GM12878 (cell line): ENCODE results near the gene ATF3. TPM values are rescaled to one million over a fixed set of nuclear protein-coding genes. Genes with fewer than 3 reads are reported as not detected.

Source experiments
- ATAC-seq: fragments of 200-7000 bp; cut with Tn5 transposase; 3 replicates; pipeline ENCODE4 v1.9.1; 2020; ENCODE audit warnings: mild to moderate bottlenecking, moderate library complexity
- BruUV-seq: library from RNA; stranded (reverse); fragments of 400-500 nt; replicated peaks from 2 replicates; lab custom pipeline; 2021; lab: Mats Ljungman, UMichigan
- CTCF ChIA-PET: fragments of 300-600 bp; sonication (Branson Sonifier 250); formaldehyde crosslinking; extraction: SDS; loops from one replicate; lab custom pipeline; 2021; ENCODE audit warnings: inconsistent platforms; lab: Yijun Ruan, JAX
- POLR2A ChIA-PET: fragments of 350-600 bp; formaldehyde crosslinking; extraction: SDS; loops from one replicate; lab custom pipeline; 2021; ENCODE audit warnings: inconsistent platforms; lab: Charles Lee
- RAD21 ChIA-PET: fragments of 300-600 bp; sonication (Branson Sonifier 250); formaldehyde crosslinking; loops from one replicate; lab custom pipeline; 2023; ENCODE audit warnings: antibody characterized with exemption; ENCODE audit not compliant: unreplicated experiment; lab: Charles Lee
- SMC1A ChIA-PET: fragments of 300-600 bp; sonication (Branson Sonifier 250); formaldehyde crosslinking; loops from one replicate; lab custom pipeline; 2023; ENCODE audit not compliant: unreplicated experiment, uncharacterized antibody; lab: Charles Lee
- DNase-seq: peaks from one replicate; pipeline ENCODE4 v3.0.0-alpha.2; 2011; ENCODE audit warnings: low read depth, low spot score
- FAIRE-seq: peaks from 3 replicates; lab custom pipeline; 2011; peaks lifted over from hg19 to GRCh38; lab: Jason Lieb, UNC
- H2AFZ ChIP-seq: 2 replicates; pipeline ENCODE4 v1.6.0; 2011; ENCODE audit warnings: low read depth, low read length, control low read depth; ENCODE audit not compliant: control insufficient read depth
- H3K27ac ChIP-seq: 2 replicates; pipeline ENCODE4 v1.5.1; 2011; ENCODE audit warnings: control low read depth; ENCODE audit not compliant: control insufficient read depth, insufficient read depth
- H3K27me3 ChIP-seq, 2 experiments: replicated peaks in 1 of 2; 2 replicates each; pipeline versions ENCODE4 v1.6.0 to v1.6.1; 2011; ENCODE audit warnings: low read length in 1 of 2; ENCODE audit not compliant: control insufficient read depth in 2 of 2, insufficient read depth in 2 of 2
- H3K36me3 ChIP-seq, 2 experiments: 2 replicates each; pipeline ENCODE4 v1.5.1; 2011; ENCODE audit warnings: low read length in 1 of 2; ENCODE audit not compliant: control insufficient read depth in 2 of 2, insufficient read depth in 2 of 2
- H3K4me1 ChIP-seq: 2 replicates; pipeline ENCODE4 v1.6.1; 2011; ENCODE audit warnings: mild to moderate bottlenecking, low read length, moderate library complexity, mixed read lengths; ENCODE audit not compliant: control insufficient read depth, insufficient read depth
- H3K4me2 ChIP-seq: 2 replicates; pipeline ENCODE4 v1.6.0; 2011; ENCODE audit warnings: control low read depth; ENCODE audit not compliant: control insufficient read depth, insufficient read depth
- H3K4me3 ChIP-seq: fragments of 200-600 bp; sonication (generic); 2 replicates; pipeline ENCODE4 v1.5.1; 2016
- H3K79me2 ChIP-seq: 2 replicates; pipeline ENCODE4 v1.6.0; 2011; ENCODE audit warnings: low read length; ENCODE audit not compliant: control insufficient read depth, insufficient read depth
- H3K9ac ChIP-seq: 2 replicates; pipeline ENCODE4 v1.8.0; 2011; ENCODE audit warnings: low read length, control low read depth, mixed read lengths; ENCODE audit not compliant: control insufficient read depth, insufficient read depth
- H3K9me3 ChIP-seq: replicated peaks from 3 replicates; pipeline ENCODE4 v1.5.1; 2011; ENCODE audit warnings: mild to moderate bottlenecking, low read length; ENCODE audit not compliant: control insufficient read depth, insufficient read depth
- H4K20me1 ChIP-seq: 2 replicates; pipeline ENCODE4 v1.6.0; 2011; ENCODE audit not compliant: control insufficient read depth, insufficient read depth
- CEBPB ChIP-seq, 2 experiments: fragments of 150-350 bp in 1 of 2; IDR thresholded peaks; 2 replicates each; pipeline ENCODE4 v1.6.1; 2012 to 2014; ENCODE audit warnings: low read depth in 2 of 2, low read length in 2 of 2, borderline replicate concordance in 1 of 2, inconsistent platforms in 1 of 2
- EZH2 ChIP-seq: IDR thresholded peaks from 2 replicates; pipeline ENCODE4 v1.6.1; 2012; ENCODE audit warnings: low read depth, mild to moderate bottlenecking, control low read depth, inconsistent platforms, low read length, borderline replicate concordance; ENCODE audit not compliant: control insufficient read depth
- IKZF1 ChIP-seq: fragments of 450-650 bp; conservative IDR thresholded peaks from 2 replicates; pipeline ENCODE4 v1.6.1; 2017; ENCODE audit warnings: antibody characterized with exemption, mild to moderate bottlenecking
- NFYA ChIP-seq: IDR thresholded peaks from 2 replicates; pipeline ENCODE4 v1.6.1; 2011; ENCODE audit warnings: low read depth, mild to moderate bottlenecking, low read length, improper control_type of control experiment, borderline replicate concordance
- PAX5 ChIP-seq: IDR thresholded peaks from 2 replicates; pipeline ENCODE4 v1.6.1; 2011; ENCODE audit warnings: low read depth, low read length, borderline replicate concordance
- POLR2A ChIP-seq: IDR thresholded peaks from 2 replicates; pipeline ENCODE4 v1.6.1; 2011; ENCODE audit warnings: low read depth, mild to moderate bottlenecking, low read length
- POU2F2 ChIP-seq: IDR thresholded peaks from 3 replicates; pipeline ENCODE4 v1.6.1; 2011; ENCODE audit warnings: low read depth, mild to moderate bottlenecking, low read length, borderline replicate concordance
- RB1 ChIP-seq: fragments of 450-650 bp; formaldehyde crosslinking; IDR thresholded peaks from 2 replicates; pipeline ENCODE4 v1.6.1; 2017; ENCODE audit warnings: mild to moderate bottlenecking, borderline replicate concordance
- RELA ChIP-seq: fragments of 450-650 bp; IDR thresholded peaks from 2 replicates; pipeline ENCODE4 v1.8.0; 2014; ENCODE audit warnings: borderline replicate concordance; ENCODE audit not compliant: partially characterized antibody
- SP1 ChIP-seq: IDR thresholded peaks from one replicate; pipeline ENCODE4 v1.6.1; 2011; ENCODE audit warnings: low read depth, low read length
- SREBF1 ChIP-seq: IDR thresholded peaks from 2 replicates; pipeline ENCODE4 v1.6.1; 2012; ENCODE audit warnings: mild to moderate bottlenecking, low read length
- YY1 ChIP-seq: IDR thresholded peaks from 2 replicates; pipeline ENCODE4 v1.6.1; 2011; ENCODE audit warnings: low read depth, mild to moderate bottlenecking, low read length
- ZNF217 ChIP-seq: fragments of 450-650 bp; IDR thresholded peaks from 2 replicates; pipeline ENCODE4 v1.6.1; 2017; ENCODE audit warnings: antibody characterized with exemption, mild to moderate bottlenecking
- WGBS: methylation state at CpG from one replicate; pipeline ENCODE4 v1.1.6; 2016; ENCODE audit warnings: low lambda C conversion rate; ENCODE audit not compliant: insufficient replicate concordance, insufficient coverage; ENCODE audit errors: missing lambda C conversion rate; 5-methylcytosine and 5-hydroxymethylcytosine counted together
- in situ Hi-C: fragments of 300-500 bp; cut with MboI; formaldehyde crosslinking; loops from 9 replicates; pipeline ENCODE4 v1.14.3; 2018; ENCODE audit warnings: mixed read lengths
- intact Hi-C: fragments of 100-400 bp; cut with micrococcal nuclease; formaldehyde crosslinking; loops from one replicate; pipeline ENCODE4 v1.14.2; 2022; ENCODE audit not compliant: unreplicated experiment
- polyA plus RNA-seq, 11 experiments: library from polyadenylated mRNA; depleted of rRNA in 4 of 11; unstranded in 6 of 11; stranded (reverse) in 5 of 11; fragments of >200 nt; fragmentation: Nextera tagmentation in 4 of 11; fragmentation: Illumina TruSeq in 1 of 11; extraction: Ambion mirVana in 4 of 11; extraction: Trizol in 1 of 11; gene quantifications; 1 replicate in 1 of 11; 2 replicates in 10 of 11; pipeline versions ENCODE4 v1.2.1 to v1.2.3, GENCODE V29; 2011 to 2016; ENCODE audit warnings: inconsistent platforms in 2 of 11, missing spikeins in 2 of 11, low read depth in 1 of 11
- total RNA-seq, 4 experiments: library from RNA; depleted of rRNA in 3 of 4; stranded (reverse); fragments of >200 nt in 3 of 4; fragmentation: Illumina TruSeq in 1 of 4; extraction: Trizol in 1 of 4; gene quantifications; 2 replicates each; pipeline versions ENCODE4 v1.2.1 to v1.2.3, GENCODE V29; 2013 to 2021
- TF ChIP-seq, protein P1 (sequence below): fragments of 450-650 bp; formaldehyde crosslinking; IDR thresholded peaks from 2 replicates; pipeline ENCODE4 v1.5.0; 2022; ENCODE audit warnings: mild to moderate bottlenecking, missing genetic modification characterization
- TF ChIP-seq, protein P2 (sequence below): IDR thresholded peaks from 2 replicates; pipeline ENCODE4 v1.6.1; 2012; ENCODE audit warnings: low read depth, low read length, improper control_type of control experiment
- TF ChIP-seq, protein P3 (sequence below): IDR thresholded peaks from 2 replicates; pipeline ENCODE4 v1.6.1; 2012; ENCODE audit warnings: low read depth, low read length, improper control_type of control experiment
- TF ChIP-seq, protein P4 (sequence below): fragments of 450-650 bp; formaldehyde crosslinking; IDR thresholded peaks from 2 replicates; pipeline ENCODE4 v1.4.0; 2020; ENCODE audit warnings: mild to moderate bottlenecking, moderate library complexity

Gene ATF3
- total and polyA plus RNA-seq, 10 of the 15 experiments (the other 5 are each of a cell fraction or from before 2014, with no cell fraction given): 3.0 to 13.9 (median 8.3) TPM

DNA sequence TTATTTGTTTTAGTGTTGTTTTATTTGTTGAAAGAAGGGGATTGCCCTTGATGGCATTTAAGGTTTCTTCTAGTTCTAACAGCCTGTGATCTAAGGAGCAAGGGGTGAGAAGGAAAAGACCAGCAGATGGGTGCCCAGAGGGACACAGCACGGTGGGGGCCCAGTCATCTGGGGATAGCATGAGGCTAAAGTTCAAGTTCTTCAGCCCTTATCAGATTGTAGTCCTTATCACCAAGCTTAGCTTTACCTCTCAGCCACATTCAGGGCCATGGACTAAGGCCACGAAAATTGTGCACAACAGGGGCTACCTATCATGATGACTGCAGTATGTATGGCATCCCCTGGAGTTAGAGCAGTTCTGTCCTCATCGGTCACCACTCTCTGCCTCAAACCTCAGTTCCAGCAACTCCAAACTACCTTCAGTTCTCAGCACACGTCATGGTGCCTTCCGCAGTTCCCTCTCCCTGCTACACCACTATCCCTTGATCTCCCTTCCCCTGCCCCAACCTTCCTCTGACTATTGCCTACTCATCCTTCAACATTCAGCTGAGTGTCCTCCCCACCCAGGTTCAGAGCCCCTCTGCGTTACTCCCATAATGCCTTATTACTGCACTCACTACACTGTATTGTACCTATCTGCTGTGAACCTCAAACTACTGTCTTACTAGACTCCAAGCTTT lies 36.4 kb downstream of the ATF3 start:
- SMC1A ChIA-PET: interaction anchor here (1.0 kb wide), 1 partner anchor 20 kb away, joined by 5 read pairs; no protein-coding TSS in a partner anchor
- intact Hi-C loops: no loop called here
- Histone ChIP-seq H3K79me2 (no peaks in the 10 kb centered on the region), H3K27me3 (no peaks in the 10 kb centered on the region), H3K9me3 (no peaks in the 10 kb centered on the region), H3K9ac (no peak overlapping the region), H3K27ac (no peak overlapping the region), H2AFZ (no peak overlapping the region), H3K4me3 (no peak overlapping the region), H3K4me1 (no peaks in the 10 kb centered on the region), H4K20me1 (no peaks in the 10 kb centered on the region), H3K36me3 (no peaks in the 10 kb centered on the region), H3K4me2 (no peak overlapping the region)
- no TSS peak for BruUV-seq
- in situ Hi-C loops: no loop called here
- CTCF ChIA-PET: interaction anchor here (0.9 kb wide), 1 partner anchor 20 kb away, joined by 3 read pairs; no protein-coding TSS in a partner anchor
- RAD21 ChIA-PET: no interaction called here
- FAIRE-seq (no peak), ATAC-seq (no peak), DNase-seq (no peak)
- WGBS: 55% methylated on average over 6 of the region's 6 CpGs
- POLR2A ChIA-PET: no interaction called here
- TF ChIP-seq, protein P1, sequence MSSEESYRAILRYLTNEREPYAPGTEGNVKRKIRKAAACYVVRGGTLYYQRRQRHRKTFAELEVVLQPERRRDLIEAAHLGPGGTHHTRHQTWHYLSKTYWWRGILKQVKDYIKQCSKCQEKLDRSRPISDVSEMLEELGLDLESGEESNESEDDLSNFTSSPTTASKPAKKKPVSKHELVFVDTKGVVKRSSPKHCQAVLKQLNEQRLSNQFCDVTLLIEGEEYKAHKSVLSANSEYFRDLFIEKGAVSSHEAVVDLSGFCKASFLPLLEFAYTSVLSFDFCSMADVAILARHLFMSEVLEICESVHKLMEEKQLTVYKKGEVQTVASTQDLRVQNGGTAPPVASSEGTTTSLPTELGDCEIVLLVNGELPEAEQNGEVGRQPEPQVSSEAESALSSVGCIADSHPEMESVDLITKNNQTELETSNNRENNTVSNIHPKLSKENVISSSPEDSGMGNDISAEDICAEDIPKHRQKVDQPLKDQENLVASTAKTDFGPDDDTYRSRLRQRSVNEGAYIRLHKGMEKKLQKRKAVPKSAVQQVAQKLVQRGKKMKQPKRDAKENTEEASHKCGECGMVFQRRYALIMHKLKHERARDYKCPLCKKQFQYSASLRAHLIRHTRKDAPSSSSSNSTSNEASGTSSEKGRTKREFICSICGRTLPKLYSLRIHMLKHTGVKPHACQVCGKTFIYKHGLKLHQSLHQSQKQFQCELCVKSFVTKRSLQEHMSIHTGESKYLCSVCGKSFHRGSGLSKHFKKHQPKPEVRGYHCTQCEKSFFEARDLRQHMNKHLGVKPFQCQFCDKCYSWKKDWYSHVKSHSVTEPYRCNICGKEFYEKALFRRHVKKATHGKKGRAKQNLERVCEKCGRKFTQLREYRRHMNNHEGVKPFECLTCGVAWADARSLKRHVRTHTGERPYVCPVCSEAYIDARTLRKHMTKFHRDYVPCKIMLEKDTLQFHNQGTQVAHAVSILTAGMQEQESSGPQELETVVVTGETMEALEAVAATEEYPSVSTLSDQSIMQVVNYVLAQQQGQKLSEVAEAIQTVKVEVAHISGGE: no peak
- TF ChIP-seq, protein P2, sequence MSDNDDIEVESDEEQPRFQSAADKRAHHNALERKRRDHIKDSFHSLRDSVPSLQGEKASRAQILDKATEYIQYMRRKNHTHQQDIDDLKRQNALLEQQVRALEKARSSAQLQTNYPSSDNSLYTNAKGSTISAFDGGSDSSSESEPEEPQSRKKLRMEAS: no peak
- TF ChIP-seq PAX5 (no peak), SP1 (no peak), SREBF1 (no peak), RELA (no peak), CEBPB (IDR thresholded peaks at IDR 0.05; ENCODE audit: borderline replicate concordance in 1 of 2, low read depth in 2 of 2, low read length in 2 of 2) (no peak), YY1 (no peak), POU2F2 (no peak), ZNF217 (no peak), IKZF1 (no peak), RB1 (no peak), EZH2 (no peak), POLR2A (no peak), NFYA (no peak)
- TF ChIP-seq, protein P3, sequence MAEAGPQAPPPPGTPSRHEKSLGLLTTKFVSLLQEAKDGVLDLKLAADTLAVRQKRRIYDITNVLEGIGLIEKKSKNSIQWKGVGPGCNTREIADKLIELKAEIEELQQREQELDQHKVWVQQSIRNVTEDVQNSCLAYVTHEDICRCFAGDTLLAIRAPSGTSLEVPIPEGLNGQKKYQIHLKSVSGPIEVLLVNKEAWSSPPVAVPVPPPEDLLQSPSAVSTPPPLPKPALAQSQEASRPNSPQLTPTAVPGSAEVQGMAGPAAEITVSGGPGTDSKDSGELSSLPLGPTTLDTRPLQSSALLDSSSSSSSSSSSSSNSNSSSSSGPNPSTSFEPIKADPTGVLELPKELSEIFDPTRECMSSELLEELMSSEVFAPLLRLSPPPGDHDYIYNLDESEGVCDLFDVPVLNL: no peak
- TF ChIP-seq, protein P4, sequence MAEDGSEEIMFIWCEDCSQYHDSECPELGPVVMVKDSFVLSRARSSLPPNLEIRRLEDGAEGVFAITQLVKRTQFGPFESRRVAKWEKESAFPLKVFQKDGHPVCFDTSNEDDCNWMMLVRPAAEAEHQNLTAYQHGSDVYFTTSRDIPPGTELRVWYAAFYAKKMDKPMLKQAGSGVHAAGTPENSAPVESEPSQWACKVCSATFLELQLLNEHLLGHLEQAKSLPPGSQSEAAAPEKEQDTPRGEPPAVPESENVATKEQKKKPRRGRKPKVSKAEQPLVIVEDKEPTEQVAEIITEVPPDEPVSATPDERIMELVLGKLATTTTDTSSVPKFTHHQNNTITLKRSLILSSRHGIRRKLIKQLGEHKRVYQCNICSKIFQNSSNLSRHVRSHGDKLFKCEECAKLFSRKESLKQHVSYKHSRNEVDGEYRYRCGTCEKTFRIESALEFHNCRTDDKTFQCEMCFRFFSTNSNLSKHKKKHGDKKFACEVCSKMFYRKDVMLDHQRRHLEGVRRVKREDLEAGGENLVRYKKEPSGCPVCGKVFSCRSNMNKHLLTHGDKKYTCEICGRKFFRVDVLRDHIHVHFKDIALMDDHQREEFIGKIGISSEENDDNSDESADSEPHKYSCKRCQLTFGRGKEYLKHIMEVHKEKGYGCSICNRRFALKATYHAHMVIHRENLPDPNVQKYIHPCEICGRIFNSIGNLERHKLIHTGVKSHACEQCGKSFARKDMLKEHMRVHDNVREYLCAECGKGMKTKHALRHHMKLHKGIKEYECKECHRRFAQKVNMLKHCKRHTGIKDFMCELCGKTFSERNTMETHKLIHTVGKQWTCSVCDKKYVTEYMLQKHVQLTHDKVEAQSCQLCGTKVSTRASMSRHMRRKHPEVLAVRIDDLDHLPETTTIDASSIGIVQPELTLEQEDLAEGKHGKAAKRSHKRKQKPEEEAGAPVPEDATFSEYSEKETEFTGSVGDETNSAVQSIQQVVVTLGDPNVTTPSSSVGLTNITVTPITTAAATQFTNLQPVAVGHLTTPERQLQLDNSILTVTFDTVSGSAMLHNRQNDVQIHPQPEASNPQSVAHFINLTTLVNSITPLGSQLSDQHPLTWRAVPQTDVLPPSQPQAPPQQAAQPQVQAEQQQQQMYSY: no peak
